Measurements from ENCODE around the gene FRMD5. TPM values are rescaled to one million over a fixed set of nuclear protein-coding genes. Genes with fewer than 3 reads are reported as not detected.

Gene FRMD5
- total and polyA plus RNA-seq, 7 donors = 0.41 to 1.8 (median 0.92) TPM

DNA sequence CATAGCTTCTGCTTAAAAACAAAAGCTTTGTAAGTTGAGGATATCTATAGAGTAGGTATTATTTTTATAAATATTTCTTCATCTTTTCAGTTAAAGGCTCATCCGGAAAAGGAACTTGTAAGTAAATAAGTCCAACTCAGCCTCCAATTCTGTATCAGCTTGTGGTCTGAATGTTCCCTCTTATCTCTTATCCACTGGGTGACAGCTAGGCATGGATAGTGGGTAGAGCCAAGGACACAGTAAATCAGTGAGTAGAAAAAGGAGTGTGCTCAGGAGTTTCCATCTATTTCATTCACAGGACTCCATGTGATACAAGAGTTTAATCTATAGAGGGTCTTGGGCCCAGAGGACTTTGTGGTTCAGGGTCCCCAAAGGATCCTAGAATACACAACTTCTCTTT lies 50.9 kb downstream of the FRMD5 start:
- H3K27ac ChIP-seq = no peak overlapping the region
- DNase-seq = no peak
- no peak overlapping the region for H3K4me3 ChIP-seq
- no peaks in the 10 kb centered on the region for H3K36me3 ChIP-seq
- no peaks in the 10 kb centered on the region for H3K9me3 ChIP-seq
- no peaks in the 10 kb centered on the region for H3K4me1 ChIP-seq
- TF ChIP-seq, protein P1, sequence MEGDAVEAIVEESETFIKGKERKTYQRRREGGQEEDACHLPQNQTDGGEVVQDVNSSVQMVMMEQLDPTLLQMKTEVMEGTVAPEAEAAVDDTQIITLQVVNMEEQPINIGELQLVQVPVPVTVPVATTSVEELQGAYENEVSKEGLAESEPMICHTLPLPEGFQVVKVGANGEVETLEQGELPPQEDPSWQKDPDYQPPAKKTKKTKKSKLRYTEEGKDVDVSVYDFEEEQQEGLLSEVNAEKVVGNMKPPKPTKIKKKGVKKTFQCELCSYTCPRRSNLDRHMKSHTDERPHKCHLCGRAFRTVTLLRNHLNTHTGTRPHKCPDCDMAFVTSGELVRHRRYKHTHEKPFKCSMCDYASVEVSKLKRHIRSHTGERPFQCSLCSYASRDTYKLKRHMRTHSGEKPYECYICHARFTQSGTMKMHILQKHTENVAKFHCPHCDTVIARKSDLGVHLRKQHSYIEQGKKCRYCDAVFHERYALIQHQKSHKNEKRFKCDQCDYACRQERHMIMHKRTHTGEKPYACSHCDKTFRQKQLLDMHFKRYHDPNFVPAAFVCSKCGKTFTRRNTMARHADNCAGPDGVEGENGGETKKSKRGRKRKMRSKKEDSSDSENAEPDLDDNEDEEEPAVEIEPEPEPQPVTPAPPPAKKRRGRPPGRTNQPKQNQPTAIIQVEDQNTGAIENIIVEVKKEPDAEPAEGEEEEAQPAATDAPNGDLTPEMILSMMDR (IDR thresholded peaks at IDR 0.05) = no peak
- TF ChIP-seq POLR2AphosphoS5 (IDR thresholded peaks at IDR 0.05) = no peak
- TF ChIP-seq EP300 (IDR thresholded peaks at IDR 0.05) = no peak
- no peak for TF ChIP-seq POLR2A (IDR thresholded peaks at IDR 0.05)
- WGBS, 2 donors = 82 to 88% methylated on average over 1 of the region's 1 CpG
- intact Hi-C loops (cut with DNase I) = no loop called here
- H3K27me3 ChIP-seq = no peaks in the 10 kb centered on the region

DNA sequence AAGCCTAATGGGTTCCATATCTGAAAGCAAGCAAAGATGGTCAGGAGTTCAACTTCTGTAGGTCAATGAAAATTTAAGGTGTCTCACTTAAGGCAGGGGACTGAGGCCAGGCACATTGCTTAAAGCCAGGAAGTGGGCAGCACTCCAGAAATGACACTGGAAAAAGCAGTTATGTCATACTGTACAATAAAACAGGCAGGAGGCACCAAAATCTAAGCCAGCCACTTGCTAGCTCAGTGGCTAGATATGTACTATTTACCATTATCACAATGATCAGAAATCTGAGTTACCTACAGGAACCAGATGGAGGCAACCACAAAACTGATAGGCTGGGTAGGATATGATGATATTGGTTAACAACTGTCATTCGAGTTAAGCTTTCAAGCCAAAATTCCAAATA lies 57.3 kb downstream of the FRMD5 start:
- WGBS, 2 donors = 24 to 33% methylated on average over 1 of the region's 1 CpG
- H3K36me3 ChIP-seq = no peaks in the 10 kb centered on the region
- no peaks in the 10 kb centered on the region for H3K4me1 ChIP-seq
- no peak for DNase-seq
- no peak overlapping the region for H3K4me3 ChIP-seq
- no peak for TF ChIP-seq POLR2AphosphoS5 (IDR thresholded peaks at IDR 0.05)
- TF ChIP-seq EP300 (IDR thresholded peaks at IDR 0.05) = no peak
- no peaks in the 10 kb centered on the region for H3K27me3 ChIP-seq
- H3K27ac ChIP-seq = no peak overlapping the region
- no peaks in the 10 kb centered on the region for H3K9me3 ChIP-seq
- intact Hi-C loops (cut with DNase I) = no loop called here

GRCh38 chr15:44136991-44137477 lies 58.0 kb downstream of the FRMD5 start:
- no peaks in the 10 kb centered on the region for H3K36me3 ChIP-seq

DNA sequence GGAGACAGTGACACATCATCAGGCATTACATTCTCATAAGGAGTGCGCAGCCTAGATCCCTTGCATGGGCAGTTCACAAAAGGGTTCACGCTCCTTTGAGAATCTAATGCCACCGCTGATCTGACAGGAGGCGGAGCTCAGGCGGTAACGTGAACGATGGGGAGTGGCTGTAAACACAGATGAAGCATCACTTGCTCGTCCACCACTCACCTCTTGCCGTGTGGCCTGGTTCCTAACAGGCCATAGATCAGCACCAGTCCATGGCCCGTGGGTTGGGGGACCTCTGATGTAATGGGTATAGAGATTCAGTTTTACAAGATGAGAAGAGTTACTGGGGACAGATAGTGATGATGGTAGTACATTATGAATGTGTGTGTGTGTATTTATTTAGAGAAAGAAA lies 63.0 kb downstream of the FRMD5 start:
- Histone ChIP-seq H3K4me3 (no peak overlapping the region), H3K4me1 (no peaks in the 10 kb centered on the region), H3K9me3 (no peaks in the 10 kb centered on the region), H3K27ac (no peak overlapping the region), H3K27me3 (no peaks in the 10 kb centered on the region), H3K36me3 (no peaks in the 10 kb centered on the region)
- no peak for TF ChIP-seq POLR2AphosphoS5 (IDR thresholded peaks at IDR 0.05)
- no peak for TF ChIP-seq EP300 (IDR thresholded peaks at IDR 0.05)
- no peak for TF ChIP-seq POLR2A (IDR thresholded peaks at IDR 0.05)
- TF ChIP-seq, protein P1 (IDR thresholded peaks at IDR 0.05) = no peak
- no peak for DNase-seq
- intact Hi-C loops (cut with DNase I) = no loop called here
- WGBS, 2 donors = 91 to 93% methylated on average over 10 of the region's 10 CpGs

More at GRCh38 chr15:44136991-44137477, 58.0 kb downstream of the FRMD5 start:
- intact Hi-C loops (cut with DNase I) = no loop called here
- no peaks in the 10 kb centered on the region for H3K9me3 ChIP-seq
- no peak overlapping the region for H3K27ac ChIP-seq
- H3K4me3 ChIP-seq = no peak overlapping the region
- H3K27me3 ChIP-seq = no peaks in the 10 kb centered on the region
- TF ChIP-seq EP300 (IDR thresholded peaks at IDR 0.05) = no peak
- TF ChIP-seq POLR2AphosphoS5 (IDR thresholded peaks at IDR 0.05) = no peak
- TF ChIP-seq, protein P1 (IDR thresholded peaks at IDR 0.05) = no peak
- no peak for TF ChIP-seq POLR2A (IDR thresholded peaks at IDR 0.05)
- WGBS, 2 donors = 80 to 84% methylated on average over 3 of the region's 3 CpGs
- no peaks in the 10 kb centered on the region for H3K4me1 ChIP-seq
- DNase-seq = no peak

- intact Hi-C loops (cut with DNase I) = no loop called here
- H3K9me3 ChIP-seq = no peaks in the 10 kb centered on the region
- TF ChIP-seq POLR2A (IDR thresholded peaks at IDR 0.05) (no peak), EP300 (IDR thresholded peaks at IDR 0.05) (no peak)
- no peak overlapping the region for H3K27ac ChIP-seq
- no peak overlapping the region for H3K4me3 ChIP-seq
- H3K36me3 ChIP-seq = no peaks in the 10 kb centered on the region
- DNase-seq = no peak
- H3K4me1 ChIP-seq = no peaks in the 10 kb centered on the region
- H3K27me3 ChIP-seq = no peaks in the 10 kb centered on the region
Observed at GRCh38 chr15:44130778-44131177, 64.3 kb downstream of the FRMD5 start.

- Histone ChIP-seq H3K9me3 (no peaks in the 10 kb centered on the region), H3K27me3 (no peaks in the 10 kb centered on the region), H3K36me3 (no peaks in the 10 kb centered on the region), H3K4me1 (no peaks in the 10 kb centered on the region), H3K27ac (no peak overlapping the region), H3K4me3 (no peak overlapping the region)
- TF ChIP-seq EP300 (IDR thresholded peaks at IDR 0.05) (no peak), POLR2A (IDR thresholded peaks at IDR 0.05) (no peak), POLR2AphosphoS5 (IDR thresholded peaks at IDR 0.05) (no peak)
- TF ChIP-seq, protein P1 (IDR thresholded peaks at IDR 0.05) = no peak
- DNase-seq = no peak
- intact Hi-C loops (cut with DNase I) = no loop called here
- 91 to 95% methylated on average over 5 of the region's 5 CpGs for WGBS, 2 donors
Observed at GRCh38 chr15:44129911-44130310, 65.2 kb downstream of the FRMD5 start.

All from sigmoid colon (tissue), 7 donors.